ENCODE data around the gene MXD1.
"Not testable (repeated sequence)": the region's sequence is repeated elsewhere in the genome, so short reads cannot be mapped to it uniquely, and the experiment has no call there.

Gene MXD1

DNA sequence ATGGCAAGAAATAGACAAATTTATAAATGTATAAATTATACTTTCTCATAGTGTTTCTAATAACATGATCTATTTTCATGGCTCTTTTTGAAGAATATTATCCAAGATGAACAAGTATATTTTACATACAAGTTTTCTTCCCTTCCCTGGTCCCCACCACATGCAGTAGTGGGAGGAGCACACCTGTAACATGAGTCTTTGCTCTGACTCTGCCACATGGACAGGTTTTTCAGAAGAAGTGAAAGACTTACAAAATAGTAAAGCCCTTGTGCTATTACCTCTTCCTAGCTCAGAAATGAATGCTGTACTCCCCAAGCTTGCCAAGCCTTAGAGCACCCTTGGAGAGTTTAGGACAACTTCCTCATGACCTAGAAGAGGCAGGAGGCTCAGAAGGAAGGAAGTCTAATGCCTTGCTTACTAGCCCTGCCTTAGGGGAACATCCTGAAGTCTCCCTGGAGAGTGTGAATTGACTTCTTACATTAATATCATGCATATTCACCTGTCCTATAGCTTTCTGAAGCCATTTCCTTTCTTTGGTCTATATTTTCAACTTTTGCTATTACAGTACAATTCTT lies 18.4 kb downstream of the MXD1 start:
- no peak for DNase-seq (ENCODE audit: low read depth in 2 of 2)

DNA sequence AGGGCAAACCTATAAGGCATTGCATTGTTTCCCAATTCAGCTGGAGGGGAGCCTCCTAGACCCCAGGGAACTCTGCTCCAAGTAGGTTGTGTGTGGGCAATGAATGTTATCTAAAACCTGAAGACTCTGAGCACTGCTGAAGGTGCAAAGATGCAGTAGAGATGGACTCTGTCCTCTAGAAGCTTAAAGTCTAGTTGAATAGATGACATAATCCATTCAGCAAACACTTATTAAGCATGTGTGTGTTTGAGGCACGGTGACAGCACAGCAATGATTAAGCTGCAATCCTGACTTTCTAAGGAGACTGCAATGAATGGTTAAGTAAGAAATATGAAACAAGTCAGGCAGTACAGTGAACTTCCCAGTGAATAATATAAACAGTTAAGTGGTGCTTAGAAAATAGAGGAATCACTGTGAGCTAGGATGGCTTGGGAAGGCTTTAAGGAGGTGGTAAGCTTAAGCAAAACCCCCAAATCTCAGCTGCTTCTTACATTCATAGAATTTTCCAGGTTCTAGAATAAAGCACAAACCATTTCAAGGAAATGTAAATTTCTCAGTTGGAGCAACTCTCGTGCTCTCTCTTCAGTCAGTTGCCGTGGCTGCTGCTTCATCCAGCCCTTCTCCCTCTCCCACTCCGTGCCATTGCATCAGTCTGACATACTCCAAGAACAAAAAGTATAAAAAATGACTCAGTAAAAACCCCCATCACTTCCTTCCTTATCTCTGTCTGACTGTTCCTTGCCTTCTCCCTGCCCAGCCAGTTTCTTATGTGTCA lies 19.1 kb downstream of the MXD1 start:
- no peak for DNase-seq (ENCODE audit: low read depth in 2 of 2)

GRCh38 chr2:69934614-69934908 lies 19.7 kb downstream of the MXD1 start:
- DNase-seq (ENCODE audit: low read depth in 2 of 2): no peak

- no peak for DNase-seq (ENCODE audit: low read depth in 2 of 2)
Observed at GRCh38 chr2:69935011-69935410, 20.1 kb downstream of the MXD1 start.

GRCh38 chr2:69936906-69937305 lies 22.0 kb downstream of the MXD1 start:
- no peak for DNase-seq (ENCODE audit: low read depth in 2 of 2)

DNA sequence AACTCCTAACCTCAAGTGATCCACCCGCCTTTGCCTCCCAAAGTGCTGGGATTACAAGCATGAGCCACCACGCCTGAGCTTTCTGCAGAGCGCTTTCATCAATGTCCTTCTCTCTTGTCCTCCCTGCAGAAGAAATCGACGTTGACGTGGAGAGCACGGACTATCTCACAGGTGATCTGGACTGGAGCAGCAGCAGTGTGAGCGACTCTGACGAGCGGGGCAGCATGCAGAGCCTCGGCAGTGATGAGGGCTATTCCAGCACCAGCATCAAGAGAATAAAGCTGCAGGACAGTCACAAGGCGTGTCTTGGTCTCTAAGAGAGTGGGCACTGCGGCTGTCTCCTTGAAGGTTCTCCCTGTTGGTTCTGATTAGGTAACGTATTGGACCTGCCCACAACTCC lies 23.1 kb downstream of the MXD1 start:
- no peak for DNase-seq (ENCODE audit: low read depth in 2 of 2)

DNA sequence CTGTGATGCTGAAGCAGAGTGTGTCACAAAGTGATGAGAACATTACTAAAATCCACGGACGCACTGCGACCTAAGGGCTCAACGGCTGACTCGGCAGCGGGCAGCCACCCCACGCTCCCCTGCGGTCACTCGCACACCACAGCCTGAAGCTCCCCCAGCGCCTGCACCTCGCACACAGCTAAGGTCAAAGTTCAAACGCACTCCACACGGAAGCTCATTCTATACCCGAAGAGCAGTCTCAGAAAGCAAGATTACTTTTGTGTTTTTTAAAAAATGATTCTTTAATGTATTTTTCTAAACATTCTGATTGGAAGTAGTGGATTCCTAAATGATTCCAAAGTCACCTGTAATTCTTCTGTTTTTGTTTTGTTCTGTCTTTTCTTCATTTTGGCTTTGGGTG lies 24.8 kb downstream of the MXD1 start:
- DNase-seq (ENCODE audit: low read depth in 2 of 2): no peak

- DNase-seq (ENCODE audit: low read depth in 2 of 2): no peak
Observed at GRCh38 chr2:69940691-69941090, 25.8 kb downstream of the MXD1 start.

- DNase-seq (ENCODE audit: low read depth in 2 of 2): no peak
Observed at GRCh38 chr2:69943000-69943842, 28.3 kb downstream of the MXD1 start.

DNA sequence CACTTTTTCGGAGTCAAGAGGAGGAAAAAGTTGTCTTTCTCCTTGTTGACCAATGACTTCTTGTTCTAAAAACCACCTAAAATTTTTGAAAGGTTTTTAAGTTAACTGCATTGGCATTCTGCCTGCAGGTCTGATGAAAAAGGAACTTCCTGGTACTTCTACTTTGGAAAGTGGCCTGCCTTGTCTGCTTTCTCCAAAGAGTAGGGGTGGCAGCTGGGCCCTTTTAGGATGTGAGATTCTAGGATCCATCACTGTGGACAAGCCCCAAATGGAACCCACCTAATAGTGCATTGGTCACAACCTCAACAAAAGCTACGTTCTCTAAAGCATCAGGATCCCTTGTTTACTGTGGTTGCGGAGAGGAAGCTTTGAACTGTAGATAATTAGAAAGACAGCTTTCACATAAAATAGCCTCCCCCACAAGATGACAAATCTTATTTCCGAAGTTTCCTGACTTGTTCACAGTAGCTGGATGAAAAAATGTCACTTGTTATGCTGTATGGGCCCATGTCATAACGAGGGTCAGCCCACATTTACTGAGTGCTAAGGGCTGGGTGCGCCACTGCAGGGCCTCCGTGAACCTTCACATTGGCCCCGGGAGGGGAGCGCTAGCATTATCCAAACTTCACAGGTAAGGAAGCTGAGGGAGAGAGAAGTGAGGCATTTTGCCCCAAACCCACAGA lies 29.1 kb downstream of the MXD1 start:
- no peak for DNase-seq (ENCODE audit: low read depth in 2 of 2)

- DNase-seq (ENCODE audit: low read depth in 2 of 2): no peak
Observed at GRCh38 chr2:69944756-69945155, 29.8 kb downstream of the MXD1 start.

DNA sequence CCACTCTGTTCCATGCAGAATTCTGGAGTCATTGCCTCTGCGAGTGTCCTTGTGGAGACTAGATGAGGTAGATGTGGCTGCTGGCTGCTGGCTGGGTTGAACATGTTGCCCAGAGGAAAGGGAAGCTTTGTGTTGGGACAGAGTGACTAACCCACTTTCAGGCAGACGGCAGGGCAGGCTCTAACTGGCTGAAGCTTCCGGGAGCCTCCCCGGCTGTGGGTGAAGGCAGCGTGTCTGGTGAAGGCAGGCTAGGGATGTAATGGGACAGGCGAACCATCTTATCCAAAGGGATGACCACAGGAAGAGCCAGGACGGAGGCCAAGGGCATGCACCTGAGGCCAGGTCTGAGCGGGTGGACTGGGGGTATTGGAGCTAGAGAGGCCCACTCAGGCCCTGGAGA lies 30.5 kb downstream of the MXD1 start:
- DNase-seq (ENCODE audit: low read depth in 2 of 2): no peak

DNA sequence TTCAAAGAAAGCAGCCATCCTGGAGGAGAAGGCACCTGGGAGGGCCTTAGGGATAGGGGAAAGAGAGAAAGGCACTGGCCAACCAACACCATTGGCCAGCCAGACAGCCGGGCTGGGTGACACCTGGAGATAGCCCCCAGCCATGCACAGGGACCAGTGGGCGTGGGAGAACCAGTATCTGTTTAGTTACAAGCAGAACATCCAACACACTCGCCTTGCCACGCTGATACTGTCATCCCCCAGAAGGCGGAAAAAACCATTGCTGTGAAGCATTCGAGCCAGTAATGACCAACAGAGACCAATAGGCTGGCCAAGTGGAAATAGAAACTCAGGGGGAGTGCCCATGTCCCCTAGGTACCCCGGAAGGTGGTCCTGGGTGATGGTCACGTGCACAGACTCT lies 31.0 kb downstream of the MXD1 start:
- no peak for DNase-seq (ENCODE audit: low read depth in 2 of 2)

DNA sequence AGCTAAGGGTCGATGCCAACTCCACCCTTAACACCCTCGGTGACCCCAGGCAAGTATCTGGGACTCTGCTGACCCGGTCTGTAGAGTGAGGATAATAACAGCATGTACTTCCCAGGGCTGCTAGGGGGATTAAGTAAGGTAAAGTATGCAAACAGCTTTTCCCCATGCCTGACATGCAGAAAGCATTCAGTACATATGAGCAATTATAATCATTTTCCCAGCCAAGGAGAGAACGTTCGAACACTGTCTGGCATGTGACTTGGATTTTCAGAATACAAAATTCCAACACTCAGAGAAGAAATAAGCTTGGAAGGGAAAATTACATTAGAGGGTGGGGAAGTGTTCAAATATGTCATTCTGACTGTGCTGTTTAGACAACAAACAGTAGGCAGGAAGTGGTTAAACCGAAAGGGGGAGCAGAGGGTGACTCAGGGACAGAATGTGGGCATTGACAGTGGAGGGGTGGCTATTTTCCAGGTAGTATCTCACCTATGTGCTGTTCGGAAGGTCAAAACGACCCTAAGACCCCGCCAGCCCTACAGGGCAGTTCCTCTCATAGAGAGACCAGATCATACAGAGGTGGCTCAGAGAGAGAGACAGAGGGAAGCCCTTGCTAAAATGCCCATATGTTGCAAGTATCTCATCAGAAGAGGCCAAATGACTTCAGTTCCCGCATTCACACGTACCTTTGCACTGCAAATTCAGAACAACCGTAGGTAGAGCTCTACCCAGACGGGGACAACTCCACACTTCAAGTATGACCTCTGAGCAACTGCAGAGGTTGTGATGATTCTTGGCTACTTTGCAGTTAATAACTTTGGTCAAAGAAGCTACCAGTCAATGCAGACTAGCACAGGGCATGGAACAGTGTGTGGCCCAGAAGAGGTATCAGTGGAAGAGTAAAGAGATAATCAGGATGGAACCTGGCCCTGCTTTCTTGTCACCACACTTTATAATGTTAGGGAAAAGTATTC lies 31.7 kb downstream of the MXD1 start:
- peak; percentile 19 to 30 for DNase-seq (ENCODE audit: low read depth in 2 of 2)

DNA sequence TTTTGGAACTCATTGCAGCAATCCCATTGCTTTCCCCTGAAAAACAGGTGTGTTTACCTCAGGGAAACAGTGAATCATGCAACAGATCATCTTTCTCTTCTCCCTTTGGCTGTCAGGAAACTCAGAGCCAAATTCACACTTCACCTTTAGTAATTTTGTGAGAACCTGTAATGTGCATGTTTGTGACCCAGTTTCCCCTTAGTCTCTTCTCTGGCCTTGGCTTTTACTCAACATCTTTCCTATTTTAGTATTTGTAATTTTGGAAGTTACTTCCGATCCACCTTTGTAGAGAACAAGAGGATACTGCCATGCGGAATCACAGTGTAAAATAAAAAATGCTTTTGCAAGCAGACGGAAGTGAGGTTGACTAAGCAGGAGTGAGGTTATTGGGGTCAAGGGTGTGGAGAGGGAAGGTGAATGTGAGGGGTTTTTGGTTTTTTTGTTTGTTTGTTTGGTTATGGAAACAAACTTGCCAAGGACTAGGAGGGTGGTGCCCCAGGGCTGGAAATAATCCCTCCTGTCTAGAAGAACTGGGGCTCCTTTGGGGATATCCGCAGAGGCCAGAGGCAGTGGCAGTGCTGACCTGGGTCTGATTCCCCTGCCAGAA lies 32.5 kb downstream of the MXD1 start:
- DNase-seq (ENCODE audit: low read depth in 2 of 2): no peak

DNA sequence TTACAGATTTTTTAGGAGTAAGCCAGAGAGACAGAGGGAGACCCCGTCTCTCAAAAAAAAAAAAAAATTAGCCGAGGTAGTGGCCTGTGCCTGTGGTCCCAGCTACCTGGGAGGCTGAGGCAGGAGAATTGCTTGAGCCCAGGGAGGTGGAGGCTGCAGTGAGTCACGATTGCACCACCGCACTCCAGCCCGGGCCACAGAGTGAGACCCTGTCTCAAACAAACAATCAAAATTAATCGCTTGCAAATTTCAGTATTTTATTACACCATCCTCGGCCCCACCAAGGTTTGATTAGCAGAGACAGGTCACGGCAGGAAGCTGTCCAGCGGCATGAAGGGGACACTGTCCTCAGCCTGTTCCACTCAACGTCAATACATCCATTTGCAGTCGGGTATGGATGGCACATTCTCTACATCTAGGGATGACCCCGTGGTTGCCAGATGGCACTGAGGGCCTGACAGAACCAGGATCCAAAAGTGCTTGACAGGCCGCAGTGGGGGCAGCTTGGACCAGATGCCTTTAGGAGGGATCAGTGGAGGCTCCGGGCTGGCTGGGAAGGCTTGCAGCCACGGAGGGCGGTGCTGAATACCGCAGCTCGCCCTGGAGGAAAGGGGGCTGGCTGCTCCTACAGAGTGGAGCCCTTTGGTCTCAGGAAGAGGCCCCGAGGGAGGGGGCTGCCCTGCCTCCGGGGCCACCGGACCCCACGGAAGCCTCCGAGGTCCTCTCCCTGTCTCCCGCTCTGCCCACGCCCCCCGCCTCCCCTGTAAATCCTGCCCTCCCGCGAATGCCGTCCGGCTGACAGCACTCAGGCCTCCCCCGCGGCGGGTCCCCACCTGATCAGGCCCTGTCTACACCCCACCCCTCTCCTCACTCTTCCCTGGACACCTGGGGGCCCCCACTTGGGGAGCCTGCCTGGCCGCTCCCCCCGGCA lies 33.4 kb downstream of the MXD1 start:
- no peak for DNase-seq (ENCODE audit: low read depth in 2 of 2)

GRCh38 chr2:69948963-69949645 lies 34.2 kb downstream of the MXD1 start:
- no peak for DNase-seq (ENCODE audit: low read depth in 2 of 2)

- DNase-seq (ENCODE audit: low read depth in 2 of 2): no peak
Observed at GRCh38 chr2:69950241-69950640, 35.3 kb downstream of the MXD1 start.

DNA sequence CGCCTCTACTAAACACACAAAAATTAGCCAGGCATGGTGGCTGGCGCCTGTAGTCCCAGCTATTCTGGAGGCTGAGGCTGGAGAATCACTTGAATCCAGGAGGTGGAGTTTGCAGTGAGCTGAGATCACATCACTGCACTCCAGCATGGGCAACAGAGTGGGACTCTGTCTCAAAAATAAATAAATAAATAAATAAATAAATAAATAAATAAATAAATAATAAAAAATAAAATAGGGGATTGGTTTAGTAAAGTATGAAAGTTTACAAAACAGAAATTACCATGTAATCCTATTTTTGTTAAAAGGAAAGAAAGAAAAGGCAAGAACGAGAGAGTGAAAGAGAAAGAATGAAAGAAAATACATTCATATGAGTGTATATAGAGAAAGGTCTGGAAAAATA lies 35.8 kb downstream of the MXD1 start:
- DNase-seq (ENCODE audit: low read depth in 2 of 2): not testable (repeated sequence)

Measured in stimulated activated CD8-positive, alpha-beta memory T cell treated with anti-CD3 and anti-CD28 coated beads, Interleukin-7, amount 100 ng/mL, for 1 hour (primary cell).